Bronchial smooth muscle cell (primary cell): ENCODE data around the gene IGF2BP2. TPM values are rescaled to one million over a fixed set of nuclear protein-coding genes. Genes with fewer than 3 reads are reported as not detected.

ENCODE experiments used
- total RNA-seq: library from RNA; depleted of rRNA; stranded (reverse); fragments of >200 nt; gene quantifications from 2 replicates; pipeline ENCODE4 v1.2.1, GENCODE V29; 2014

Gene IGF2BP2
- total RNA-seq, result 16.7 and 18.6 TPM in 2 replicates

GRCh38 chr3:185825006-185825638, at the start of gene IGF2BP2:
Gene IGF2BP2, minus strand, starts transcription at chr3:185825042. Its CDS starts 82 bp downstream, at chr3:185824960.

Other genes with a start within 250 kb of the IGF2BP2 start
- gene SENP2, start 238.7 kb downstream of the IGF2BP2 start, total RNA-seq, result 30.4 and 51.8 TPM in 2 replicates
- gene TRA2B, start 113.0 kb upstream of the IGF2BP2 start, total RNA-seq, result 116 and 117 TPM in 2 replicates